ENCODE measurements around the gene BRMS1. TPM values are rescaled to one million over a fixed set of nuclear protein-coding genes. Genes with fewer than 3 reads are reported as not detected.
"Not testable (repeated sequence)": the region's sequence is repeated elsewhere in the genome, so short reads cannot be mapped to it uniquely, and the experiment has no call there.

Gene BRMS1
- polyA plus RNA-seq, 3 donors = 27.0 to 35.4 (median 32.8) TPM

DNA sequence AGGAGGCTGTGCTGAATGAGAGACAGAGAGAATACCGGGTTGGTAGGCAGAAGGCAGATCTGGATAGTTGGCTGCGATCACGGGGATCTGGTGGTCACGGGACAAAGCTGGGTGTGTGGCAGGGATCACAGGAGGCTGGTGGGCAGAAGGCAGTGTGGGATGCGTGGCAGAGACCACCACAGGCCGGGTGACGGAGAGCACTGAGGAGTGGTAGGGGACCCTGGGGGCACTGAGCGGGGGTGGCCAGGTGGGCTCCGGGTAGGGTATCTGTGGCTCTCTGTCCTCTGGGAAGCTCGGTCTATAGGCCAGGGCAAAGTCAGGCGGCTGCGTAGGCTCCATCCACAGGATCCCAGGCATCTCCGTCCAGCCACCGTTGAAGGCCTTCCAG is 29.4 kb downstream of the BRMS1 start:
- no peak for DNase-seq (ENCODE audit: extremely low read depth in 1 of 11, low read depth in 9 of 11, low spot score in 4 of 11)

DNA sequence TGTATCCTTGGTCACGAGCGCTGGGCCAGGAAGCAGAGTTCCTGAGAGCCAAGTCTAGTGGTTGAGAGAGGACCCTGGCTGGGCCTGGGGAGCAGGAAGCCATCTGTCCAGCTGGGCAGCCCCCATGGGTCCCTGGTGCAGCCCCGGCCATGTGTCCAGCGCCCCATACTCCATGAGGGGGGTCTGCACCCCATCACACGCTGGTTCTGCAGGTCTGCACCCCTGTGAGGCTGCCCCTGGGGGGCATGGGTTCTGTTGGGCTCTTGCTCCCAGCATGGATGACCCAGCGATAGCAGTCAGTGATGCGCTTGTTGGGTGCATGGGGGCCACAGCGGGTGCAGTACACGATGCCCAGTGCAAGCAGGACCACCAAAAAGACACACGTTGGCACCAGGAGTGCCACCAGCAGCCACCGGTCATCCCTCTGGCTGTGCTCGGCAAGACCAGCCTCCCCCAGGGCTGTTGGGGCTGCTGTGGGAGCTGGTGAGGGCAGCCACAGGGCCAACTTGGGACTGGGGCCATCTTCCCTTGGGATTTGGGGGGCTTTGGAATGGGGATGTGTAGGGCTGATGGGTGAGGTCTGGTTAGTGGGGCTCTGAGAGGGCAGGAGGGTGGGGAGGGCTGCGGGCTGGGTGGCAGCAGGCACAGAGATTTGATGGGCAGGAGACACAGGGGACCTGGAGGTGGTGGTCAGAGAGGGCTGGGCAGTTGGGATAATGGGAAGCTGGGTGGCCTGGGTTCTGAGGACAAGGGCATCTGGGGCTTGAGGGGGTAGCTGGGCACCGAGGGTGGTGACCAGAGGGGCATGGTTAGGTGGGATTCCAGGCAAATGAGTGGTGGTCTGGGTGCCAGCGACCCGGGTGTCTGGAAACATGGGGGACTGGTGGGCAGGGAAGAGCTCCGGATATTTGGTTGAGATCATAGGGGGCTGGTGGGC is 30.1 kb downstream of the BRMS1 start:
- DNase-seq (ENCODE audit: extremely low read depth in 1 of 11, low read depth in 9 of 11, low spot score in 4 of 11) = no peak

DNA sequence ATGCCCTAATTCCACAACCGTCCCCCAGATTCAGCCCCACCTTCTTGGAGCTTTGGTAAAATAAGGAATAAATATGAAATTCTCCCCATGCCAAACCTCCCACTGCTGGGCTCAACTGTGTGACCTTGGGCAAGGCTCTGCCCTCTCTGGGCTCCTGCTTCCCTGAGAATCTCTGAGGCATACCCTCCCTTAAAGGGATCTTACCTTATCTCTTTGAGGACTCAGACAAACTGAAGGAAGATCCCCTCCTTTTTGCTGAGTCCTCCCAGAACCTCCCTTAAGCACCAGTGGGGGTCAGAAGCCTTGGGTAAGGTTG is 30.8 kb downstream of the BRMS1 start:
- DNase-seq (ENCODE audit: extremely low read depth in 1 of 11, low read depth in 9 of 11, low spot score in 4 of 11) = no peak

DNA sequence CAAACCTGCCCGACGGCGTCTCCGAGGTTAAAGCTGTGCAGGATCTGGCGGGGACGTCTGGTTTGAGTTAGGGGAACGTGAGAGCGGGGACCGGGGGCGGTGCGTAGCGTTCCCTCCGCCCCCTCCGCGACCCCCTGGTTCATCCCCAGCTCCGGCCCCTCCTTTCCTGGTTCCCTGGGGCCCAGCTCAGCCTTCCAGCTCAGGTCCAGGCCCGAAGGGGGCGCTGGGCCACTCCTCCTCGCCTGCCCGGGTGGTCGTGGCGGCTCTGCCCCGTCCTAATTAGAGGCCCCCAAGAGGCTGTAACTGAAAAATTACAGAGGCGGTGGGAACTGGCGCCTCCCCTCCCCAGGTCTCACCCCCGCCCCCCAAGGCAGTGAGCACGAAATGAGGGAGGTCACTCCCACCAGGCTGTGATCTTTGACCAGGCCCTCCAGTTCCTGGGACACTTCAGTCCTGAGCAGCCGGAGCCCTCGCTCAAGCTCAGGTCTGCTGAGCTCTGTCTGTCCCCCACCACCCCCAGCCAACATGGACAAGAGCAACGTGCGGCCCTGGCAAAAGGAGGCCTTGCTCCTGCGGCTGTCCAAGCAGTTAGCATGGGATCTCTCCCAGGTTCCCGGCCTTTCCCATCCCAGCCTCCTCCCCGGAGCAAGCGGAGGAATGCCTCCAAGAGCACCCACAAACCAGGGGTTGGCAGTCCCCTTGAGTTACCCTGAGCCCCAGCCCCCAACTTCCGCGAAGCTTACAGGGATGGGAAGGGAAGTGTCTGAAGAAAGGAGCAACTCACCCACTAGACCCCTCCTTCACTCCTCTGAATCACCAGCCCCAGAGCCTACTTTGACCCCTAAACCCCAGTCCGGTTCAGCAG is 31.4 kb downstream of the BRMS1 start:
- peak in 5 of 11 donors; percentile 66 to 82 (median 74) for DNase-seq (ENCODE audit: extremely low read depth in 1 of 11, low read depth in 9 of 11, low spot score in 4 of 11)

DNA sequence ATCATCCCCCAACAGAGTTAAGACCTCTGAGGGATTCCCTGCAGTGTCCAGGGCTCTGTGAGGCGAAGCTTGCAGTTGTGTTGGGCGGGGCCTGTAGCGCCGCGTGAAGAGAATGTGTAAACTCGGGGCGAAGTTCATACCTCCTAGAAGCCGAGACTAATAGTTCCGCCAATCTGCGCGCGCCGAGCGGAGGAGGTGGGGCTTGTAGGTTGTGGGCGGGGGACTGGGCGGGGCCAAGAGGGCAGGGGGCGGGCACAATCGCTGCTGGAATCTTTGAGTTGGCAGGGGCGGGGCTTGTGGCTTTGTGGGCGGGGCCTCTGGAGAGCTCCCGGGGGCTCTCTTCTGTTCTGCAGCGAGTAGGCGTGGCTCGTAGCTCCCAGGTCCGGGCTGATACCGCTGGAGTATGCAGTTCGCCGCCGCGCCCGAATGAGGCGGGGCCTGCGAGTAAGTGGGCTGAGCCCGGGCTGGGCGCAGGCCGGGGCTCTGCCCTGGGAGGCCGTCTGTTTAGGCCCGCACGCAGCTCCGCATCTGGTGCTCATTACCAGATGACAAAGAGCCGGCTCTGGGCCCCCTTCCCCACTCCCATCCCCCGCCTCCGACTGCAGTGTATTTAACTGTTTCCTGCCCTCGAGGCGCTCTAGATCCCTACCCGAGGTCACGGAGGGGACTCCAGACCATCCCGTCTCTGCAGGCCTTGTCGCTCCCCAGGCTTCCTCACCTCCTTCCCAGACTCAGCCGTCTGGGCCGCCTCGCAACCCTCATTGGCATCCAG is 32.2 kb downstream of the BRMS1 start:
- DNase-seq (ENCODE audit: extremely low read depth in 1 of 11, low read depth in 9 of 11, low spot score in 4 of 11) = peak in 10 of 11 donors; percentile 91 to 98 (median 97)

DNA sequence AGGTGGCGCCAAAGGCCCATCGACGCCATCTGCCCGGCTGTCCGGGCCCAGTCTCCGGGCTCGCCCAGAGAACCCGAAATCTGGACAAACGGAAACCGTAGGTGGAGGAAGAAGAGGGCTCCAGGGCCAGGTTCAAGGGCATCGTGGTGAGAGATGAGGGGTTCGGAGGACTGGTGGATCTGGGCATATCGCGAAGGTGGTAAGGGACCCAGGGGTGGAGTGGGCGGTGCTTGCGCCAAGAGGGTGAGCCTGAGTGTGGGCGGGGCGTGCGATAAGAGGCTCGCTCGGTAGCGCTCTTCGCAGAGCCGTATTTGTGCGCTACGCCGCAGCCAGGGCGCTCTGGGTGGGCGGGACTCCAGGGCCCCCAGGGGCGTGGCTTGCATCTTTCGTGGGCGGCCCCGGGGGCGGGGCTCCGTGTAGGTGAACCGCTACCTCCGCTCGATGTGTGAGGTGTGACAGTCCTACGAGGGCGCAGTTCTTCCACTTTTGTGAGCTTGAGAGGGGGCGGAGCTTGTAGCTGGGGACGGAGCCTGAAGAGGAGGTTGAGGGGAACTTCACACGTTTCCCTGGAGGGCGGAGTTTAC is 32.8 kb downstream of the BRMS1 start:
- peak in 10 of 11 donors; percentile 79 to 89 (median 87) for DNase-seq (ENCODE audit: extremely low read depth in 1 of 11, low read depth in 9 of 11, low spot score in 4 of 11)

DNA sequence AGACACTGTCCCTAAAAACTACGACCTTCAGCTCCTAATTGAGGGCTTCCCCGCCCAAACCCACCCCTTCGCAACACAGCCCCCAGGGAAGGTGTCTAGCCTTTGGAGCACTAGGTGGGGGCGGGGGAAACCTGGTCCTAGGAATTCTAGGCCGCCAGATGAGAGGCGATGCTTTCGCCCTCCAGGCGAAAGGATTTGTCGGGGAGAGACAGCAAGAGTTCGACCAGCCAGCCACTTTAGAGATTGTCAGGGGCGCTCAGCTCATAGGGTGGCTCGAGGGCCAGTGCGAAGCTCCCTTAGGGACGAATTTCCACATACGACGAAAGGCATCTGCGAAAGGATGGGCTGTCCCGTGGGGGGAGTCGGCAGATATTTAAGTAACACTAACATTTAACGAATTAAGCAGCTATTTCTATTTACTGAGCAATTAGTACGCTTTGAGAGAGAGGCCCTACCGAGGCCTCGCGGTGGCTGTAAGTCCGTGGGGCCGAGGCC is 33.4 kb downstream of the BRMS1 start:
- no peak for DNase-seq (ENCODE audit: extremely low read depth in 1 of 11, low read depth in 9 of 11, low spot score in 4 of 11)

DNA sequence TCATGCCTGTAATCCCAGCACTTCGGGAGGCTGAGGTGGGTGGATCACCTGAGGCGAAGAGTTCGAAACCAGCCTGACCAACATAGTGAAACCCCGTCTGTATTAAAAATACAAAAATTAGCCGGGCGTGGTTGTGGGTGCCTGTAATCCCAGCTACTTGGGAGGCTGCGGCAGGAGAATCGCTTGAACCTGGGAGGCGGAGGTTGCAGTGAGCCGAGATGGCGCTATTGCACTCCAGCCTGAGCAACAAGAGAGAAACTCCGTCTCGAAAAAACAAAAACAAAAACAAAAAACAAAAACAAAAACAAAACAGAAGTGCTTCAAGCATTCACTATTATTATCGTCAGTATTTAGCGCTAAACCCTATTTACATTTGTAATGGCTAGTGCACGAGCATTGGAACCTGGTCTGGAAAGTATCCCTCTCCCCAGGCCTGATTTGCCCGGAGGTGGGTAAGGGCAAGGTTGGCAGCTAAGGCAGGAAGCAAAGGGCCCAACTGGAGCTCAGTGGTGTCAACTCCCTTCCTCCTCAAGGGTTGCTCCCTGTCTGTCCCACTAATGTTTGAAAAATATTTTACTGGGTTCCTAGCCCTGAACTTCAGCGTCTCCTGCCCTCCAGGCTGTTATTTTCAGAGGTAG is 34.0 kb downstream of the BRMS1 start:
- DNase-seq (ENCODE audit: extremely low read depth in 1 of 11, low read depth in 9 of 11, low spot score in 4 of 11) = not testable (repeated sequence)

DNA sequence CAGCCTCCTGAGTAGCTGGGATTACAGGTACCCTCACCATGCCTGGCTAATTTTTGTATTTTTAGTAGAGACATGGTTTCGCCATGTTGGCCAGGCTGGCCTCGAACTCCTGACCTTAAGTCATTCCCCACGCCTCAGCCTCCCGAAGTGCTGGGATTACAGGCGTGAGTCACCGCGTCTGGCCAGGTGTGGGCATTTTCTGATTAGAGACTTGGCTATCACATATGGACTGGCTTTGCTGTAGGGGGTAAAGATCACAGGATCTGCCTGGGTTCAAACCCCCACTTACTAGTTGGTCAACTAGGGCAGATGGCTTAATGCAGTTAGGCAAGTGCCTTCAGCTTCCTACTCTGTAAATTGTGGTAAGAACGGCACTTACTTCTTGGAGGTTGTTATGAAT is 34.6 kb downstream of the BRMS1 start:
- no peak for DNase-seq (ENCODE audit: extremely low read depth in 1 of 11, low read depth in 9 of 11, low spot score in 4 of 11)

DNA sequence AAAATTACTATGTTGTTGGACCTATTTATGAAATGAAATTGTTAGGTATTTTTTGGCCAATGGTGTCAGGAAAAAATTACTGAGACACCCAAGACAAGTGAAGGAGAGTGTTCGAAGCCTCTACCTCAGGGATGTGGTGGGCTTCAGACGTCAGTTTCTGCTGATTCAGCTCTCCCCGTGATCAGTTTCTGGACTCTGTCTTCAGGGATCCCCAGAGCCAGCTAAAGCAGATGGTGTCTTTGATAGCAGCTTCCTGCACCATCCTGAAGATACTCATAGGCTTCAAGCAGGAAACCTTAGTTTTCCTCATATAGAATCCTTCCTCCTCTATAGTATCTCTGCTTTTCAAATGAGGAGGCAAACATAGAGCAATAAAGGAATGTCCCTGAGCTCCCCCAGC is 35.4 kb downstream of the BRMS1 start:
- DNase-seq (ENCODE audit: extremely low read depth in 1 of 11, low read depth in 9 of 11, low spot score in 4 of 11) = no peak

DNA sequence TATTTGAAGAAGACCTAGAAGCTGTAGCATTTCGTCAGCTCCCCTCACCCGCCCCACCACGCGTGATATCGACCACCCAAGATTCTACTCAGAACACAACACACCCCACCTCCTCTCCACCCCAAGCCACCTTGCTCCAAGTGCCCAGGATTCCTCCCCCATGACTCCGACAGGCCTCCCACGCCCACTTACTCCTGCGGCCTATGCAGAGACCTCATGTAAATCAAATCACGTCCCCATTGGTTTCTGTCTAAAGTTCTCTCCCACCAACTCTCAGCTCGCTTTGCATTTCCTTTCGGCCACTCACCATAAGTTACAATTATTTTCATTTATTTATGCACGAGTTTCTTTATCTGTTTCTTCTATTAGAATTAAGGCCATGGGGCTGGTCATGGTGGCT is 42.2 kb downstream of the BRMS1 start:
- no peak for DNase-seq (ENCODE audit: extremely low read depth in 1 of 11, low read depth in 9 of 11, low spot score in 4 of 11)

DNA sequence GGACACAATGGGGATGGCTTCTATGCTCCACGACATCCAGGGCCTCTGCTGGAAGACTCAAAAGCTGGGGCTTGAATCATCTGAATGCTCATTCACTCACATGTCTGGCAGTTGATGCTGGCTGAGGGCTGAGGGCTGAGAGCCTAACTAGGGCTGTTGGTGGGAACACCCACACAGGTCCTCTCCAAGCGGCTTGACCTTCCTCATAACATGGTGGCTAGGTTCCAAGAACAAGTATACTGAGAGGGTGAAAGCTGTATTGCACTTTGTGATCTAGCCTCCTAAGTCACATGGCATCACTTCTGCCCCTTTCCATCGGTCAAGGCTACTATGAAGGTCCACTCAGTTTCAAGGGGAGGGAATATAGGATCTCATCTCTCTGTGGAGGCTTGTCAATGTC is 45.7 kb downstream of the BRMS1 start:
- no peak for DNase-seq (ENCODE audit: extremely low read depth in 1 of 11, low read depth in 9 of 11, low spot score in 4 of 11)

DNA sequence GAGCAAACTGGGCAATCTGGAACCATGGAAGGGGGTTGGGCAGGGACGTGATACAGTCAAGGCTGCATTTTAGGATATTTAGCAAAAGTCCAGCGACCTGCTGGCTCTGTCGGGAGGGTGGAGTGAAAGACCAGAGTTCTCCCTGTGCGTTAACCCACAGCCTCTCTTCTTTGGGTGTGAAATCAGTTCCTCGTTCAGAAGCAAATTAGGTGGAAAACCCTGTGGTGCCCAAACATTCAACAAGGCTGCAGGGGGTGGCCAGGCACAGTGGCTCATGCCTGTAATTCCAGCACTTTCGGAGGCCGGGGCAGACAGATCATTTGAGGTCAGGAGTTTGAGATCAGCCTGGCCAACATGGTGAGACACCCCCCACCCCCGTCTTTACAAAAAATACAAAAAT is 47.3 kb downstream of the BRMS1 start:
- DNase-seq (ENCODE audit: extremely low read depth in 1 of 11, low read depth in 9 of 11, low spot score in 4 of 11) = no peak

DNA sequence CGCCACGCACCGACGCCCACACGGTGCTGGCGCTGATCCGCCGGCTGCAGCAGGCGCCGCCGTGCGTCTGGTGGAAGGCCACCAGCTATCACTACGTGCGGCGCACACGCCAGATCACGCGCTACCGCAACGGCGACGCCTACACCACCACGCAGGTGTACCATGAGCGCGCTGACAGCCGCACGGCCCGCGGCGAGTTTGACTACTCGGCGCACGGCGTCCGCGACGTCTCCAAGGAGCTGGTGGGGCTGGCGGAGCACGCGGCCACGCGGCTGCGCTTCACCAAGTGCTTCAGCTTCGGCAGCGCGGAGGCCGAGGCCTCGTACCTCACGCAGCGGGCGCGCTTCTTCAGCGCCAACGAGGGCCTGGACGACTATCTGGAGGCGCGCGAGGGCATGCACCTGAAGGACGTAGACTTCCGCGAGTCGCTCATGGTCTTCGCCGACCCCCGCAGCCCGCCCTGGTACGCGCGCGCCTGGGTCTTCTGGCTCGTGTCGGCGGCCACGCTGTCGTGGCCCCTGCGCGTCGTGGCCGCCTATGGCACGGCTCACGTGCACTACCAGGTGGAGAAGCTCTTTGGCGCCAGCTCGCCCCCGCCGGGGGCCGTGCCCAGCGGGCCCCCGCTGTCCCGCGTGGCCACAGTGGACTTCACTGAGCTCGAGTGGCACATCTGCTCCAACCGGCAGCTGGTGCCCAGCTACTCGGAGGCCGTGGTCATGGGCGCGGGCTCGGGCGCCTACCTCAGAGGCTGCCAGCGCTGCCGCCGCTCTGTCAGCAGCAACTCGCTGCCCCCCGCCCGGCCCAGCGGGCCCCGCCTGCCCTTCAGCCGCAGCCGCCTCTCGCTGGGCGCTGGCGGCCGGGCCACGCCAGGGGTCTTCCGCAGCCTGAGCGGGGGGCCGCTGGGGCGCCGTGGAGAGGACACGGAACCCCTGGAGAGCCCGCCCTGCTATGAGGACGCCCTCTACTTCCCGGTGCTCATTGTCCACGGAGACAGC is 50.0 kb downstream of the BRMS1 start:
- DNase-seq (ENCODE audit: extremely low read depth in 1 of 11, low read depth in 9 of 11, low spot score in 4 of 11) = no peak

DNA sequence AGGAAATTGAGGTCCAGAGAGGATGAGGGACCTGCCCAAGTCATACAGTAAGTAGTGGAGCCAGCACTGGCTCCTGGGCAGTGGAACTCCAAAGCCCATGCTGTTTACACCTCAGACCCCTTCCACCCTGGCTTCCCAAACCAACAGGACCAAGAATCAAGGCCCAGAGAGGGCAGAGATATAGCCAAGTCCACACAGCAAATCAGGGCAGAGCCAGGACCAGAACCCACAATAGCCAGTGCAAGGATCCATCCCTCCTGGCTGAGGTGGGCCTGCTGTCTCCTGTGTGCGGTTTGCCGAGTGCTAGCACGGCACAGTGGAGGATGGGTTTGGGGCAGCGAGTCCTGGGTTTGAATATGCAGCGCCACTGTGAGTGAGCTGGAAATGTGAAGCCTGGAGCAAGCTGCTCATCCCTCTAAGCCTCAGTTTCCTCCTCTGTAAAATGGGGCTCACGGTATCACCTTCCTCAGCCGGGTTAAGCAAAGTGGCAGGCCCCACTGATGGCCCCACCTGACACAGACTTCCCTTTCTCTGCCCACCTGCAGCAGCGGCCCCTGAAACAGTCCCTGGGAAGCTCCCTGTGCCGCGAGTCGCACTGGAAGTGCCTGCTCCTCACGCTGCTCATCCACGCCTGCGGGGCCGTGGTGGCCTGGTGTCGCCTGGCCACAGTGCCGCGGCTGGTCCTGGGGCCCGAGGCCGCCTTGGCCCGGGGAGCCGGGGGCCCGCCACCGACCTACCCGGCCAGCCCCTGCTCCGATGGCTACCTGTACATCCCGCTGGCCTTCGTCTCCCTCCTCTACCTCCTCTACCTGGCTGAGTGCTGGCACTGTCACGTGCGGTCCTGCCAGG is 50.9 kb downstream of the BRMS1 start:
- no peak for DNase-seq (ENCODE audit: extremely low read depth in 1 of 11, low read depth in 9 of 11, low spot score in 4 of 11)

DNA sequence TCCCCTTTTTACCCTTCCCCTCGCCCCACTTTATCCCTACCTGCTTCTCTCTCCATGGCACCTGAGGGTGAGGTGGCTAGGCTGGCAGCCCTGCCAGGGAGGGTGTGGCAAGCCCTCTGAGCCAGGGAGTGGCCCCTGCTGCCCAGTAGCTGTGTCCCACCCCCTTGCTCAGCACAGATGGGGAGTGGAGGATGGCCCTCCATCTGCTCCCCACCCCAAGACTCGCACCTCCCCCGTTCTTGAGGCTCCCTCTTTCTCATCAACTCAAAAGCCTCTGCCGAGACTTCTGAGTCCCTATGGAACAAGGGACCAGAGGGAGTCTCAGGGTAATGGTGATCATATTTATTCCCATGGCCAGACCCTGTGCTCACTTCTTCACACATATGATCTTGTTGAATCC is 51.6 kb downstream of the BRMS1 start:
- no peak for DNase-seq (ENCODE audit: extremely low read depth in 1 of 11, low read depth in 9 of 11, low spot score in 4 of 11)

Measured in renal cortex interstitium (tissue), 11 donors.